Measurements from ENCODE around the gene CASS4.

The CASS4 gene

GRCh38 chr20:56447227-56447626 is 35.2 kb downstream of the CASS4 start:
- no peak for DNase-seq

- no peak for DNase-seq
Observed at GRCh38 chr20:56449459-56449858, 37.4 kb downstream of the CASS4 start.

GRCh38 chr20:56451056-56451765 is 39.2 kb downstream of the CASS4 start:
- no peak for DNase-seq

- no peak for DNase-seq
Observed at GRCh38 chr20:56453352-56453751, 41.3 kb downstream of the CASS4 start.

- no peak for DNase-seq
Observed at GRCh38 chr20:56454754-56455153, 42.7 kb downstream of the CASS4 start.

- DNase-seq: no peak
Observed at GRCh38 chr20:56458206-56458821, 46.3 kb downstream of the CASS4 start.

GRCh38 chr20:56460459-56460858 is 48.4 kb downstream of the CASS4 start:
- peak; percentile 83 for DNase-seq

GRCh38 chr20:56461576-56461975 is 49.5 kb downstream of the CASS4 start:
- DNase-seq: no peak

- peak; percentile 61 for DNase-seq
Observed at GRCh38 chr20:56463428-56463827, 51.4 kb downstream of the CASS4 start.

- no peak for DNase-seq
Observed at GRCh38 chr20:56465997-56466396, 53.9 kb downstream of the CASS4 start.

GRCh38 chr20:56467968-56468315 is 55.9 kb downstream of the CASS4 start:
- DNase-seq: no peak

GRCh38 chr20:56468316-56469076 is 56.4 kb downstream of the CASS4 start, which contains the start of gene RTF2:
Gene RTF2, plus strand, starts transcription at chr20:56468627. Its CDS starts 71 bp downstream, at chr20:56468698.
- DNase-seq: peak; percentile 96

- peak; percentile 3 for DNase-seq
Observed at GRCh38 chr20:56469077-56469449, 57.0 kb downstream of the CASS4 start.

- DNase-seq: no peak
Observed at GRCh38 chr20:56483970-56484369, 71.9 kb downstream of the CASS4 start.

- DNase-seq: no peak
Observed at GRCh38 chr20:56487216-56487615, 75.2 kb downstream of the CASS4 start.

GRCh38 chr20:56488566-56488965 is 76.5 kb downstream of the CASS4 start:
- no peak for DNase-seq

GRCh38 chr20:56501116-56501515 is 89.1 kb downstream of the CASS4 start:
- DNase-seq: no peak

- DNase-seq: no peak
Observed at GRCh38 chr20:56503916-56504315, 91.9 kb downstream of the CASS4 start.

GRCh38 chr20:56504373-56505005 is 92.4 kb downstream of the CASS4 start:
- peak; percentile 9 for DNase-seq

GRCh38 chr20:56506103-56506502 is 94.0 kb downstream of the CASS4 start:
- DNase-seq: no peak

All from central memory CD4-positive, alpha-beta T cell (primary cell).